GM18507 (cell line): ENCODE data around the gene OR52E8.

Source experiments
- DNase-seq: peaks from one replicate; pipeline ENCODE4 v3.0.0; 2011; ENCODE audit warnings: low read depth; ENCODE audit not compliant: insufficient read length; ENCODE audit errors: extremely low spot score
- FAIRE-seq: peaks from 2 replicates; lab custom pipeline; 2011; peaks lifted over from hg19 to GRCh38; lab: Jason Lieb, UNC

The OR52E8 gene

GRCh38 chr11:5809122-5809519 lies 48.4 kb downstream of the OR52E8 start:
- DNase-seq (no peak), FAIRE-seq (peak; percentile 5)

- peak; percentile 87 for FAIRE-seq
These were observed 48.9 kb downstream of the OR52E8 start, which contains the start of gene OR52N2 for GRCh38 chr11:5808500-5809121. Gene OR52N2, plus strand, starts transcription at chr11:5808924. Its CDS starts 11,412 bp downstream, at chr11:5820336.

GRCh38 chr11:5807580-5807979 lies 49.9 kb downstream of the OR52E8 start:
- FAIRE-seq: no peak
- DNase-seq: no peak

More at GRCh38 chr11:5808500-5809121, 48.9 kb downstream of the OR52E8 start, which contains the start of gene OR52N2:
- DNase-seq: no peak
